ENCODE results near the gene ORM2.
"Not testable (repeated sequence)": the region's sequence is repeated elsewhere in the genome, so short reads cannot be mapped to it uniquely, and the experiment has no call there.

GRCh38 chr9:114328937-114329624, 588 bp upstream of the ORM2 start:
- TF ChIP-seq CTCF (IDR thresholded peaks at IDR 0.05; ENCODE audit: insufficient read depth, low read depth, low read length); EZH2 (IDR thresholded peaks at IDR 0.05; ENCODE audit: insufficient read depth, low read length): not testable (repeated sequence)

Measured in astrocyte (in vitro differentiated cells and primary cell).